IMR-90 (cell line): ENCODE data around the gene DEPDC1. TPM values are rescaled to one million over a fixed set of nuclear protein-coding genes. Genes with fewer than 3 reads are reported as not detected.

ENCODE experiments used
- ATAC-seq: fragments of 200-7000 bp; cut with Tn5 transposase; 2 replicates; pipeline ENCODE4 v1.9.1; 2020; ENCODE audit warnings: low read depth, mild to moderate bottlenecking, moderate library complexity
- BruUV-seq: library from RNA; stranded (reverse); fragments of 400-500 nt; replicated peaks from 2 replicates; lab custom pipeline; 2021; lab: Mats Ljungman, UMichigan
- CTCF ChIA-PET: fragments of 300-600 bp; formaldehyde crosslinking; extraction: SDS; loops from one replicate; lab custom pipeline; 2021; ENCODE audit warnings: antibody characterized with exemption; lab: Yijun Ruan, JAX
- POLR2A ChIA-PET: fragments of 300-600 bp; sonication (Branson Sonifier 250); formaldehyde crosslinking; loops from one replicate; lab custom pipeline; 2022; ENCODE audit warnings: antibody characterized with exemption; ENCODE audit not compliant: unreplicated experiment; lab: Charles Lee
- DNase-seq: peaks from one replicate; pipeline ENCODE4 v3.0.0; 2013
- H2AFZ ChIP-seq: replicated peaks from 2 replicates; pipeline ENCODE3; 2013; ENCODE audit warnings: low read length, mild to moderate bottlenecking; ENCODE audit not compliant: poor library complexity
- H2AK5ac ChIP-seq: 2 replicates; pipeline ENCODE4 v1.6.1; 2013; ENCODE audit warnings: low read depth, low read length, inconsistent platforms
- H2AK9ac ChIP-seq: replicated peaks from 2 replicates; pipeline ENCODE3; 2013; ENCODE audit warnings: mild to moderate bottlenecking, low read depth, low read length, moderate library complexity; ENCODE audit not compliant: poor library complexity
- H2BK120ac ChIP-seq: 2 replicates; pipeline ENCODE4 v1.6.1; 2013; ENCODE audit warnings: low read depth, low read length, inconsistent platforms
- H2BK15ac ChIP-seq: 3 replicates; pipeline ENCODE4 v1.6.1; 2013; ENCODE audit warnings: low read depth, low read length, inconsistent platforms
- H2BK20ac ChIP-seq: 2 replicates; pipeline ENCODE4 v1.6.1; 2013; ENCODE audit warnings: low read depth, mild to moderate bottlenecking, inconsistent platforms, low read length, moderate library complexity
- H2BK5ac ChIP-seq: 2 replicates; pipeline ENCODE4 v1.6.1; 2013; ENCODE audit warnings: mild to moderate bottlenecking, low read depth, low read length, inconsistent platforms; ENCODE audit not compliant: poor library complexity, severe bottlenecking
- H3K14ac ChIP-seq: replicated peaks from 2 replicates; pipeline ENCODE4 v1.6.1; 2013; ENCODE audit warnings: low read depth, low read length, inconsistent platforms
- H3K18ac ChIP-seq: 2 replicates; pipeline ENCODE4 v1.6.1; 2013; ENCODE audit warnings: low read depth, low read length, control low read depth
- H3K23ac ChIP-seq: 2 replicates; pipeline ENCODE4 v1.6.1; 2013; ENCODE audit warnings: low read depth, low read length, inconsistent platforms
- H3K27ac ChIP-seq: 2 replicates; pipeline ENCODE4 v1.5.1; 2013; ENCODE audit warnings: mild to moderate bottlenecking, control low read depth, low read length; ENCODE audit not compliant: insufficient read depth
- H3K27me3 ChIP-seq: 2 replicates; pipeline ENCODE4 v1.6.1; 2013; ENCODE audit warnings: low read length; ENCODE audit not compliant: control insufficient read depth, insufficient read depth
- H3K36me3 ChIP-seq: 2 replicates; pipeline ENCODE4 v1.6.1; 2013; ENCODE audit warnings: low read length, mixed read lengths; ENCODE audit not compliant: control insufficient read depth, insufficient read depth
- H3K4ac ChIP-seq: 2 replicates; pipeline ENCODE4 v1.6.1; 2013; ENCODE audit warnings: low read depth, low read length, inconsistent platforms
- H3K4me1 ChIP-seq: 2 replicates; pipeline ENCODE4 v1.6.1; 2013; ENCODE audit warnings: low read length, mixed read lengths; ENCODE audit not compliant: control insufficient read depth, insufficient read depth
- H3K4me2 ChIP-seq: 2 replicates; pipeline ENCODE4 v1.6.1; 2013; ENCODE audit warnings: low read depth, mild to moderate bottlenecking, control low read depth, low read length, moderate library complexity
- H3K4me3 ChIP-seq: 2 replicates; pipeline ENCODE4 v1.5.1; 2013; ENCODE audit warnings: low read depth, mild to moderate bottlenecking, control low read depth, low read length, moderate library complexity; ENCODE audit not compliant: insufficient read depth
- H3K56ac ChIP-seq: 2 replicates; pipeline ENCODE4 v1.6.1; 2013; ENCODE audit warnings: low read length, inconsistent platforms; ENCODE audit not compliant: insufficient read depth; ENCODE audit errors: extremely low read depth
- H3K79me1 ChIP-seq, 2 experiments: 2 replicates each; pipeline ENCODE4 v1.6.1; 2013; ENCODE audit warnings: low read length in 2 of 2, inconsistent platforms in 1 of 2, low read depth in 1 of 2
- H3K9ac ChIP-seq: 2 replicates; pipeline ENCODE4 v1.6.1; 2013; ENCODE audit warnings: low read depth, low read length, control low read depth
- H3K9me1 ChIP-seq: 2 replicates; pipeline ENCODE4 v1.6.1; 2013; ENCODE audit warnings: low read length, inconsistent platforms; ENCODE audit not compliant: insufficient read depth
- H3K9me3 ChIP-seq: 2 replicates; pipeline ENCODE4 v1.6.1; 2013; ENCODE audit warnings: low read length; ENCODE audit not compliant: control insufficient read depth, insufficient read depth
- H4K20me1 ChIP-seq: 2 replicates; pipeline ENCODE4 v1.6.1; 2013; ENCODE audit warnings: low read length, inconsistent platforms; ENCODE audit not compliant: insufficient read depth
- H4K5ac ChIP-seq: 2 replicates; pipeline ENCODE4 v1.6.1; 2013; ENCODE audit warnings: mild to moderate bottlenecking, low read depth, low read length, control low read depth
- H4K8ac ChIP-seq, 2 experiments: 2 replicates each; pipeline ENCODE4 v1.6.1; 2013; ENCODE audit warnings: low read depth in 2 of 2, low read length in 2 of 2, control low read depth in 1 of 2, inconsistent platforms in 1 of 2
- H4K91ac ChIP-seq: 2 replicates; pipeline ENCODE4 v1.6.1; 2013; ENCODE audit warnings: low read depth, low read length, inconsistent platforms; ENCODE audit not compliant: insufficient read depth
- MAFK ChIP-seq: IDR thresholded peaks from 2 replicates; pipeline ENCODE4 v1.6.1; 2012; ENCODE audit warnings: low read depth, low read length, improper control_type of control experiment
- MXI1 ChIP-seq: IDR thresholded peaks from 2 replicates; pipeline ENCODE4 v1.6.1; 2012; ENCODE audit warnings: low read depth, mild to moderate bottlenecking, low read length, moderate library complexity, borderline replicate concordance
- NFE2L2 ChIP-seq: fragments of 150-350 bp; IDR thresholded peaks from 2 replicates; pipeline ENCODE4 v1.6.1; 2016; ENCODE audit warnings: low read depth, mild to moderate bottlenecking, low read length
- USF2 ChIP-seq: fragments of 150-350 bp; IDR thresholded peaks from 2 replicates; pipeline ENCODE4 v1.6.1; 2017; ENCODE audit warnings: mild to moderate bottlenecking, antibody characterized with exemption, low read length, low read depth
- WGBS, 2 experiments: methylation state at CpG; one replicate each; pipeline versions ENCODE4 v1.1.5 to v1.1.7; 2013; ENCODE audit warnings: missing lambda C conversion rate in 2 of 2; ENCODE audit not compliant: insufficient read length in 1 of 2; ENCODE audit errors: extremely low coverage in 2 of 2; 5-methylcytosine and 5-hydroxymethylcytosine counted together
- dilution Hi-C: fragments of 300-500 bp; cut with HindIII; formaldehyde crosslinking; loops from one replicate; pipeline ENCODE4 v1.14.3; 2018; ENCODE audit warnings: low sequenced_read_pairs; ENCODE audit not compliant: unreplicated experiment
- in situ Hi-C: fragments of 300-500 bp; cut with MboI; formaldehyde crosslinking; loops from 3 replicates; pipeline ENCODE4 v1.14.3; 2019; ENCODE audit warnings: low sequenced_read_pairs, inconsistent platforms, mixed read lengths
- intact Hi-C: fragments of 100-400 bp; cut with micrococcal nuclease; formaldehyde crosslinking; loops from 2 replicates; pipeline ENCODE4 v1.10.0; 2022
- polyA plus RNA-seq, 3 experiments: library from polyadenylated mRNA; depleted of rRNA; stranded (reverse); fragments of >200 nt; gene quantifications; 2 replicates each; pipeline ENCODE4 v1.2.3, GENCODE V29; 2012; ENCODE audit warnings: low replicate concordance in 1 of 3
- total RNA-seq: library from RNA; depleted of rRNA; stranded (reverse); fragments of >200 nt; gene quantifications from 2 replicates; pipeline ENCODE4 v1.2.3, GENCODE V29; 2012
- TF ChIP-seq, protein P1 (sequence below): fragments of 150-350 bp; IDR thresholded peaks from 2 replicates; pipeline ENCODE4 v1.6.1; 2016; ENCODE audit warnings: low read depth, mild to moderate bottlenecking, low read length, moderate library complexity, borderline replicate concordance

DEPDC1 gene
- total and polyA plus RNA-seq, 2 of the 4 experiments (the other 2 are of a cell fraction) = 7.4 to 14.7 TPM

GRCh38 chr1:68506386-68506785 is 9.5 kb upstream of the DEPDC1 start:
- no peak overlapping the region for H2BK20ac ChIP-seq
- no peaks in the 10 kb centered on the region for H3K79me1 ChIP-seq
- POLR2A ChIA-PET = no interaction called here
- no peak overlapping the region for H3K27ac ChIP-seq
- H2BK120ac ChIP-seq = no peak overlapping the region
- no peaks in the 10 kb centered on the region for H3K27me3 ChIP-seq
- no peak overlapping the region for H4K5ac ChIP-seq
- H2BK15ac ChIP-seq = no peak overlapping the region
- no peak overlapping the region for H2BK5ac ChIP-seq
- no peaks in the 10 kb centered on the region for H3K9me3 ChIP-seq
- no peak overlapping the region for H4K8ac ChIP-seq
- no peaks in the 10 kb centered on the region for H4K20me1 ChIP-seq
- H3K4me3 ChIP-seq = no peak overlapping the region
- intact Hi-C loops = no loop called here
- H3K14ac ChIP-seq = no peak overlapping the region
- H3K36me3 ChIP-seq = no peaks in the 10 kb centered on the region
- H3K4me2 ChIP-seq = no peak overlapping the region
- H3K4ac ChIP-seq = no peak overlapping the region
- H3K18ac ChIP-seq = no peak overlapping the region
- no peak overlapping the region for H2AFZ ChIP-seq
- CTCF ChIA-PET = no interaction called here
- ATAC-seq = no peak
- WGBS, 2 experiments = no CpG with 5 or more reads among the region's 3 CpGs
- H3K23ac ChIP-seq = no peak overlapping the region
- no peaks in the 10 kb centered on the region for H3K9me1 ChIP-seq
- TF ChIP-seq MXI1 (no peak), NFE2L2 (no peak), USF2 (peak; percentile 36; the same call in 1 of the 2 replicates), MAFK (no peak)
- TF ChIP-seq, protein P1, sequence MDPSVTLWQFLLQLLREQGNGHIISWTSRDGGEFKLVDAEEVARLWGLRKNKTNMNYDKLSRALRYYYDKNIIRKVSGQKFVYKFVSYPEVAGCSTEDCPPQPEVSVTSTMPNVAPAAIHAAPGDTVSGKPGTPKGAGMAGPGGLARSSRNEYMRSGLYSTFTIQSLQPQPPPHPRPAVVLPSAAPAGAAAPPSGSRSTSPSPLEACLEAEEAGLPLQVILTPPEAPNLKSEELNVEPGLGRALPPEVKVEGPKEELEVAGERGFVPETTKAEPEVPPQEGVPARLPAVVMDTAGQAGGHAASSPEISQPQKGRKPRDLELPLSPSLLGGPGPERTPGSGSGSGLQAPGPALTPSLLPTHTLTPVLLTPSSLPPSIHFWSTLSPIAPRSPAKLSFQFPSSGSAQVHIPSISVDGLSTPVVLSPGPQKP = no peak
- no peaks in the 10 kb centered on the region for H3K4me1 ChIP-seq
- no peak overlapping the region for H3K56ac ChIP-seq
- in situ Hi-C loops = no loop called here
- H4K91ac ChIP-seq = no peak overlapping the region
- H2AK9ac ChIP-seq = no peak overlapping the region
- no peak overlapping the region for H3K9ac ChIP-seq
- H2AK5ac ChIP-seq = no peak overlapping the region
- dilution Hi-C loops = no loop called here
- no TSS peak for BruUV-seq
- peak; percentile 5 for DNase-seq
